ENCODE results near the gene MAJIN.
"Not testable (repeated sequence)": the region's sequence is repeated elsewhere in the genome, so short reads cannot be mapped to it uniquely, and the experiment has no call there.

The MAJIN gene

DNA sequence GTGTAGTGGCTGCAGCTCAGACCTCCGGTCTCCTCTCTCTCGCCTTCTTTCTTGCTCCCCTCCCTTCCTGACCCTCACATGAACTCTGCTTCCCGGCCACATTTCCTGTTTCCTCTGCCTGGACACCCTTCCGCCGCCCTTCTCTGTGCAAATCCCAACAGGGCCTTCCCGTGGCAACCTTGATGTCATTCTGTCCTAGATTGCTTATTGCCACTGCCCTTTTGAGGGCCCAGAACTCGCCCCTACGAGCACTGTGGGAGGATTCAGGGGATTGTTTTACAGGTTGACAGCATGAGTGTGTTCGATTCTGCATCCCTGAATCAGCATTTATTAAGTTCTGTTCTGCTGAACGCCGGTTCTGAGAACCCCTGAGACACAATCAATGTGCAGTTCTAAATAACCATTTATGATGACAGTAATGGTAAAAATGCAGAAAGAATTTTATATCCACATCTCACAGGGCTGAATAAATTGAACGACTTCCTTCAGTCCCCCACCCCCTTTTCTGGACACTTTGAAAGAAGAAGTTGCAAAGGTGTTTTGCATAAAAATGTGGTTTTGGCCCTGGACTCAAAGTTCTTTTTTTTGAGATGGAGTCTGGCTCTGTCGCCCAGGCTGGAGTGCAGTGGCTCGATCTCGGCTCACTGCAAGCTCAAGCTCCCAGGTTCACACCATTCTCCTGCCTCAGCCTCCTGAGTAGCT, 18.5 kb upstream of the MAJIN start:
- DNase-seq (ENCODE audit: low read depth in 2 of 2, low spot score in 1 of 2) = no peak

GRCh38 chr11:64989416-64989815, 17.5 kb upstream of the MAJIN start:
- DNase-seq (ENCODE audit: low read depth in 2 of 2, low spot score in 1 of 2) = no peak

GRCh38 chr11:64987998-64988854, 16.3 kb upstream of the MAJIN start:
- no peak for DNase-seq (ENCODE audit: low read depth in 2 of 2, low spot score in 1 of 2)

DNA sequence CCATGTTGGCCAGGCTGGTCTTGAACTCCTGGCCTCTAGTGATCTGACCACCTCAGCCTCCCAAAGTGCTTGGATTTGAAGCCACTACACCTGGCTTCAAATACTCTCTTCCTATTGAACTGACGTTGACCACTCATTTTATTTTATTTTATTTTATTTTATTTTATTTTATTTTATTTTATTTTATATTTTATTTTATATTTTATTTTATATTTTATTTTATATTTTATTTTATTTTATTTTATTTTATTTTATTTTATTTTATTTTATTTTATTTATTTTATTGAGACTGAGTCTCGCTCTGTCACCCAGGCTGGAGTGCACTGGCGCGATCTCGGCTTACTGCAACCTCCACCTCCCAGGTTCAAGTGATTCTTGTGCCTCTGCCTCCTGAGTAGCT, 11.4 kb upstream of the MAJIN start:
- DNase-seq (ENCODE audit: low read depth in 2 of 2, low spot score in 1 of 2) = not testable (repeated sequence)

GRCh38 chr11:64976651-64977050, 4.7 kb upstream of the MAJIN start:
- DNase-seq (ENCODE audit: low read depth in 2 of 2, low spot score in 1 of 2) = no peak

- DNase-seq (ENCODE audit: low read depth in 2 of 2, low spot score in 1 of 2) = no peak
Measured at GRCh38 chr11:64974124-64974523, 2.2 kb upstream of the MAJIN start.

- no peak for DNase-seq (ENCODE audit: low read depth in 2 of 2, low spot score in 1 of 2)
Measured at GRCh38 chr11:64970731-64971151, 1.2 kb downstream of the MAJIN start.

- DNase-seq (ENCODE audit: low read depth in 2 of 2, low spot score in 1 of 2) = no peak
Measured at GRCh38 chr11:64969209-64969608, 2.7 kb downstream of the MAJIN start.

GRCh38 chr11:64967375-64967774, 4.5 kb downstream of the MAJIN start:
- no peak for DNase-seq (ENCODE audit: low read depth in 2 of 2, low spot score in 1 of 2)

DNA sequence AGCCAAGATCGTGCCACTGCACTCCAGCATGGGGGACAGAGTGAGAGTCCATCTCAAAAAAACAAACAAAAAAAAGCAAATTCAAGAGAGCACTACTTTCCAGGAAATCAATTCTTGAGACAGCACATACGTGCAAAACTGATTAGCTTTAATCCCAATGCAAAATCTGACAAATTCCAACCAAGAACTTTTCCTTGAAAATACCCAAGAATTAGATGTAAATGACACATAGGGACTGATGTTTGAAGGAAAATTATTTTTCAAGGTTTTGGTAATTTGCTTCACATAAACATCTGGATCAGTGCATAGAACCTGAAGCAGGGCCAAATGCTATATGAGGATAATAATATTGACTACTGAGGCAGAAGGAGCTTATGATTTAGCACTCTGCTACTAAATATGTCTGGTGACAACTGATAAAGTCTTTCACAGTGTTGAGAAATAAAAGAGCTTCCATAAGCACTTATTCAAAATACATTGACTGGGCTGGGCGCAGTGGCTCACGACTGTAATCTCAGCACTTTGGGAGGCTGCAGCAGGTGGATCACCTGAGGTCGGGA, 8.8 kb downstream of the MAJIN start:
- DNase-seq (ENCODE audit: low read depth in 2 of 2, low spot score in 1 of 2) = no peak

GRCh38 chr11:64960719-64961118, 11.2 kb downstream of the MAJIN start:
- DNase-seq (ENCODE audit: low read depth in 2 of 2, low spot score in 1 of 2) = no peak

DNA sequence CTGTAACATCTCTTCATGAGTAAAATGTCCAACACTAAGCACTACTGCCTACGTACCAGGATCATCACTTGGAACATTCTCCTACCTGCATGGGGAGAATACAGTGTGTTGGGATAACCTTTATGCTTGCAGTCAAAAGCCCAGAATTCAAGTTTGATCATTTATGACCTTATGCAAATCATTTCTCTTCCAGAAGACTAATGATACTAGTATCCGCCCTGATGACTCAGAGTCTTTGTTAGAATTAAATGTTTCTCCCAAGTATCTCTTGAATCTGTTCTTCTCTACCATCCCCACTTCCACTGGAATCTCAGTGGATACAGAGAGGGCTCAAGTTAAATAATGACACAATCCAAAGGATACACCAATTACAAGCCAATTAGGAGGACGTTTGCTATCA, 12.4 kb downstream of the MAJIN start:
- no peak for DNase-seq (ENCODE audit: low read depth in 2 of 2, low spot score in 1 of 2)

DNA sequence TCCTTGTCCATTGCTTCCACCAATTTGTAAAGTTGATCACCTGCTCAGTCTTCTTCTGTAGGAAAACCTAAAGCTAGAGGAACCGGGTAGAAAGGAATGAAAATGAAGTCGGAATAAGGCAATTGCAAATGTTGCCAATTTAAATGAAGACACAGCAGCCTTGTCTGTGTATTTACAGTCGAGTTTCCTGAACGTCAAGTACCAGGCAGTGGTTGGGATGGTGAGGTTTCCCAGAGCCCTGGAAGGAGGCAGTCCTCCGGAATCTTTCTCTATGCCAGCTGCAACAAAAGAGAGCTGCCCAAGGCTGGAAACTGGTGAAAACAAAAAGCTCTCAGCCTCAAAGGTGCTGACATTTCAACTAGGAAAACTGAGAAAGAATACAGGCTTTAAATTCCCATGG, 17.7 kb downstream of the MAJIN start:
- DNase-seq (ENCODE audit: low read depth in 2 of 2, low spot score in 1 of 2) = no peak

GRCh38 chr11:64951529-64951928, 20.4 kb downstream of the MAJIN start:
- DNase-seq (ENCODE audit: low read depth in 2 of 2, low spot score in 1 of 2) = no peak

GRCh38 chr11:64947208-64947814, 24.6 kb downstream of the MAJIN start:
- no peak for DNase-seq (ENCODE audit: low read depth in 2 of 2, low spot score in 1 of 2)

- DNase-seq (ENCODE audit: low read depth in 2 of 2, low spot score in 1 of 2) = no peak
Measured at GRCh38 chr11:64936539-64936938, 35.4 kb downstream of the MAJIN start.

DNA sequence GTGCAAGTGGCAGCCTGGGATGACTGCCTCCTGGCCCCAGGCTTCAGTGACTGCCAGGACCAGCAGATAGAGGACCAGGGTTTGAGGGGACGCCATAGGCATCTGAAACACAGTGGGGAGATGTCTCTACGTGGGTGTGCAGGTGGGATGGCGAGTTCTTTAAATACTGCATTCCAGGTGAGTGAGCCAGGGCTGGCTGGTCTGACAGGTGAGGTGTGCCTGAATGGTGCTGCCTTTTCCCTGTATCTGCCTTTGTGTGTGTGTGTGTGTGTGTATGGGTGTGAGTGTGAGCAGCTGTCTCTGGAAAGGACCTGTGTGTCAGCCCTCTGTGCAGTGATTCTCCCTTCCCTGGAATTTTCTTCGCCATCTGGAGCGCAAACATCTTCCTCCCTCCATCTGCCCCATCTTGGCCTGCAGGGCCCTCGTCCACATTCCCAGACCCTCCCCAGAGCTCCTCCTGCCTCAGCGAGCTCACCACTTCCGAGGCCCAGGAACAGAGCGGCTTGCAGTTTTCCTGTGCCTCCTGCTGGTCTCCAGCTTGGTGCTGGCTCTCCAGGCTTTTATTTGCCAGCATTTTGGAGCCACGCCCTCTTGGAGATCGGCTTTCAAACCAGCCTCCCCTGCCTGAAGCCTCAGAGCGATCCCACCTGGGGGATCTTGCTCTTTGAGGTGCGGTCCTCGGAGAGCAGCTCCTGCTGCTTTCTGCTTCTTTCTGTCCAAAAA, 36.4 kb downstream of the MAJIN start, which contains the start of gene GPHA2:
Gene GPHA2 (minus strand): TSS at position 535 of the 723 bp plus-strand sequence. CDS start 433 bp downstream, at position 102.
- DNase-seq (ENCODE audit: low read depth in 2 of 2, low spot score in 1 of 2) = no peak

DNA sequence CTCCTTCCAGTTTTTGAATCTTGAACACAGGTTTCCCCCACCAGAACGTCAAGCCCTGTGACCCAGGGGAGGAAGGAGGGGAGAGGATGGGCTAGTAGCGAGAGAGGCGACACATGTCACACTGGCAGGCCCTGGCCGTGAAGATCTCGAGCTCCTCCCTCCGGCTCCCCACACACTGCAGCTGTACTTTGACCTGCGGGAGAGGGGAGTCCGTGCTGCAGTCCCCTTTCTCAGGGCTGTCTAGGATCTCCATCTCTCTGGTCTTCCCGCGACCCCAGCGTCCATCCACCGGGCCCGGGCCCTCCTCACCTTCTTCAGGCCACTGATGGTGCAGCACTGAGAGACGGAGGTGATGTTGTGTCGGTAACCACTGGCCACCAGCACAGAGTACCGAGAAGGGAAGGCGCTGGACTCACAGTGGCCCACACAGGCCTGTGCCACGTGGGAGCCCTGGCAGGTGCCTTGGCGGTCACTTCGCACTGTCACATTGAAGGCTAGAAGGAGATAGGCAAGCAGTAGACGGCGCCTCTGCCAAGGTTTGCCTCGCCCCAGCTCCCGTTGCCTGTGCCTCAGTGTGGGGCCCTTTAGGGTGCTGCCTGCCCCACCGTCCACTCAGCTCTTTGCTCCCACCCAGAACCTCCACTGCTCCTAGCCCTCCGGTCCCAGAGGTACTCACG, 37.1 kb downstream of the MAJIN start:
- DNase-seq (ENCODE audit: low read depth in 2 of 2, low spot score in 1 of 2) = no peak

GRCh38 chr11:64933935-64934681, 37.8 kb downstream of the MAJIN start:
- DNase-seq (ENCODE audit: low read depth in 2 of 2, low spot score in 1 of 2) = no peak
